SK-N-SH treated with all-trans-retinoic acid at 6 μM for 48 hours (cell line): ENCODE measurements around the gene CDH4.

Experiments used
- CSRNP3 ChIP-seq: fragments of 250-450 bp; sonication (Bioruptor Pico); IDR thresholded peaks from 2 replicates; pipeline ENCODE4 v1.5.1; 2021; ENCODE audit warnings: mild to moderate bottlenecking, moderate library complexity
- ISL1 ChIP-seq: fragments of 250-450 bp; sonication (Bioruptor Pico); IDR thresholded peaks from 2 replicates; pipeline ENCODE4 v2.1.2; 2022; ENCODE audit warnings: mild to moderate bottlenecking, moderate library complexity
- PATZ1 ChIP-seq: fragments of 250-450 bp; sonication (Bioruptor Pico); IDR thresholded peaks from 2 replicates; pipeline ENCODE4 v1.8.0; 2020; ENCODE audit warnings: mild to moderate bottlenecking, moderate library complexity, borderline replicate concordance
- RARB ChIP-seq: fragments of 250-450 bp; sonication (Bioruptor Pico); IDR thresholded peaks from 2 replicates; pipeline ENCODE4 v1.8.0; 2021; ENCODE audit warnings: mild to moderate bottlenecking, moderate library complexity
- TOX ChIP-seq: fragments of 250-450 bp; sonication (Bioruptor Pico); IDR thresholded peaks from 2 replicates; pipeline ENCODE4 v1.8.0; 2021; ENCODE audit warnings: mild to moderate bottlenecking, moderate library complexity, borderline replicate concordance
- ZC3H10 ChIP-seq: fragments of 250-450 bp; sonication (Bioruptor Pico); IDR thresholded peaks from 2 replicates; pipeline ENCODE4 v1.5.1; 2021; ENCODE audit warnings: mild to moderate bottlenecking, moderate library complexity
- ZFP30 ChIP-seq: fragments of 450-650 bp; formaldehyde crosslinking; IDR thresholded peaks from 2 replicates; pipeline ENCODE4 v1.5.0; 2022; ENCODE audit warnings: mild to moderate bottlenecking, moderate library complexity
- ZNF8 ChIP-seq: fragments of 450-650 bp; formaldehyde crosslinking; IDR thresholded peaks from 2 replicates; pipeline ENCODE4 v1.5.0; 2020; ENCODE audit warnings: mild to moderate bottlenecking, moderate library complexity

GRCh38 chr20:61315319-61315718 lies 63.3 kb downstream of the CDH4 start:
- TF ChIP-seq ZNF8 (no peak), PATZ1 (CRISPR knock-in tag) (no peak), RARB (CRISPR knock-in tag) (no peak), ZC3H10 (no peak), ZFP30 (CRISPR knock-in tag) (no peak), TOX (CRISPR knock-in tag) (no peak), ISL1 (CRISPR knock-in tag) (no peak), CSRNP3 (CRISPR knock-in tag) (no peak)
